Trophoblast cell (in vitro differentiated cells and primary cell): ENCODE measurements around the gene NME9.

Experiments
- DNase-seq, 2 donors: peaks; one replicate each; pipeline ENCODE4 v3.0.0-alpha.2; 2016
- H2AFZ ChIP-seq: 2 replicates; pipeline ENCODE4 v1.6.1; 2013; ENCODE audit warnings: low read length, moderate library complexity, mild to moderate bottlenecking; ENCODE audit not compliant: insufficient read depth, poor library complexity
- H2AK5ac ChIP-seq: 2 replicates; pipeline ENCODE4 v1.6.1; 2013; ENCODE audit warnings: mild to moderate bottlenecking, low read length
- H2BK120ac ChIP-seq: 2 replicates; pipeline ENCODE4 v1.6.1; 2013; ENCODE audit warnings: low read length, mild to moderate bottlenecking, moderate library complexity; ENCODE audit not compliant: insufficient read depth, poor library complexity
- H2BK12ac ChIP-seq: 2 replicates; pipeline ENCODE4 v1.6.1; 2013; ENCODE audit warnings: mild to moderate bottlenecking, low read length, moderate library complexity
- H2BK5ac ChIP-seq: 2 replicates; pipeline ENCODE4 v1.6.1; 2013; ENCODE audit warnings: low read length, low read depth, moderate library complexity, mild to moderate bottlenecking; ENCODE audit not compliant: poor library complexity
- H3K14ac ChIP-seq: 2 replicates; pipeline ENCODE4 v1.6.1; 2013; ENCODE audit warnings: mild to moderate bottlenecking, low read length
- H3K18ac ChIP-seq: 2 replicates; pipeline ENCODE4 v1.6.1; 2013; ENCODE audit warnings: mild to moderate bottlenecking, low read length
- H3K23ac ChIP-seq: 2 replicates; pipeline ENCODE4 v1.6.1; 2013; ENCODE audit warnings: low read length
- H3K27ac ChIP-seq: 2 replicates; pipeline ENCODE4 v1.5.1; 2013; ENCODE audit warnings: low read depth, mild to moderate bottlenecking, inconsistent platforms, low read length, moderate library complexity
- H3K27me3 ChIP-seq: 2 replicates; pipeline ENCODE4 v1.6.1; 2013; ENCODE audit warnings: inconsistent platforms, mild to moderate bottlenecking, low read length, moderate library complexity; ENCODE audit not compliant: insufficient read depth
- H3K36me3 ChIP-seq, 2 experiments: 1 replicate in 1 of 2; 2 replicates in 1 of 2; pipeline ENCODE4 v1.6.1; 2013; ENCODE audit warnings: low read length in 2 of 2, mild to moderate bottlenecking in 2 of 2, moderate library complexity in 1 of 2; ENCODE audit not compliant: insufficient read depth in 2 of 2, control insufficient read depth in 1 of 2
- H3K4ac ChIP-seq: 2 replicates; pipeline ENCODE4 v1.6.1; 2013; ENCODE audit warnings: low read depth, mild to moderate bottlenecking, low read length, moderate library complexity
- H3K4me1 ChIP-seq, 2 experiments: 1 replicate in 1 of 2; 2 replicates in 1 of 2; pipeline ENCODE4 v1.6.1; 2013; ENCODE audit warnings: low read length in 2 of 2, mild to moderate bottlenecking in 2 of 2, moderate library complexity in 1 of 2; ENCODE audit not compliant: insufficient read depth in 2 of 2, control insufficient read depth in 1 of 2
- H3K4me2 ChIP-seq: 2 replicates; pipeline ENCODE4 v1.6.1; 2013; ENCODE audit warnings: inconsistent platforms, mild to moderate bottlenecking, low read length, moderate library complexity
- H3K4me3 ChIP-seq: 2 replicates; pipeline ENCODE4 v1.5.1; 2013; ENCODE audit warnings: mild to moderate bottlenecking, low read depth, low read length, inconsistent platforms
- H3K79me1 ChIP-seq: one replicate; pipeline ENCODE4 v1.6.1; 2013; ENCODE audit warnings: low read length
- H3K79me2 ChIP-seq: 2 replicates; pipeline ENCODE4 v1.6.1; 2013; ENCODE audit warnings: low read length, mild to moderate bottlenecking; ENCODE audit not compliant: control insufficient read depth, insufficient read depth, poor library complexity
- H3K9ac ChIP-seq: 2 replicates; pipeline ENCODE4 v1.6.1; 2013; ENCODE audit warnings: mild to moderate bottlenecking, low read length
- H3K9me3 ChIP-seq: 2 replicates; pipeline ENCODE4 v1.6.1; 2013; ENCODE audit warnings: low read depth, mild to moderate bottlenecking, control low read depth, inconsistent platforms, low read length; ENCODE audit not compliant: insufficient read depth
- H4K12ac ChIP-seq: 2 replicates; pipeline ENCODE4 v1.6.1; 2013; ENCODE audit warnings: low read depth, mild to moderate bottlenecking, low read length, moderate library complexity
- H4K8ac ChIP-seq: 2 replicates; pipeline ENCODE4 v1.6.1; 2013; ENCODE audit warnings: low read depth, mild to moderate bottlenecking, low read length, moderate library complexity
- H4K91ac ChIP-seq: one replicate; pipeline ENCODE4 v1.6.1; 2013; ENCODE audit warnings: low read depth, mild to moderate bottlenecking, low read length, moderate library complexity
- WGBS: extraction: QIAGEN DNeasy Blood & Tissue Kit; methylation state at CpG from one replicate; pipeline ENCODE4 v1.1.7; 2013; ENCODE audit warnings: missing lambda C conversion rate; ENCODE audit not compliant: insufficient read length, insufficient coverage; ENCODE audit errors: extremely low coverage; 5-methylcytosine and 5-hydroxymethylcytosine counted together

The NME9 gene

DNA sequence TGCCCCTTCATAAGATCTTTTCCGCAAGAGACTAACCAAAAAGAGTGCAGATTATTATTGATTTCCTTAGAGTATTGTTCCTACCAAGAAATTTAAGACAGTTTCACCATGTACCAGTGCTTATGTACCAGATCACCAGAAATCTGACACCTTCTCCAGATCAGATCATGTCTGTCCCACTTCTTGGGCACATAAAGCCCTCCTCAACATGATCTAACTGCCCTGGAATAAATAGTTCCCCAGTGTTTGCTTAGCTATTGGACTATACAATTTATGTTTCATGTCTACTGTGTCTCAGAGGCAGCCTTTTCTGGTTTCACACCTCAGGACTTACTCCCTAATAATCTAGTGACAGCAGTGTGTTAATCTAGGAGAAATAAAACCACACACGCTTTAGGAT, 46.8 kb downstream of the NME9 start:
- Histone ChIP-seq H3K27me3 (no peaks in the 10 kb centered on the region), H2AFZ (no peak overlapping the region), H4K91ac (no peak overlapping the region), H2AK5ac (no peak overlapping the region), H3K79me1 (no peaks in the 10 kb centered on the region), H4K12ac (no peak overlapping the region), H2BK12ac (no peak overlapping the region), H4K8ac (no peak overlapping the region), H3K4ac (no peak overlapping the region), H2BK120ac (no peak overlapping the region), H3K4me3 (no peak overlapping the region), H2BK5ac (no peak overlapping the region), H3K23ac (no peak overlapping the region), H3K27ac (no peak overlapping the region), H3K79me2 (no peaks in the 10 kb centered on the region), H3K4me2 (no peak overlapping the region), H3K18ac (no peak overlapping the region), H3K9me3 (no peaks in the 10 kb centered on the region), H3K36me3 (peaks cover 4 to 12% of the 10 kb centered on the region in 2 experiments), H3K9ac (no peak overlapping the region), H3K14ac (no peak overlapping the region), H3K4me1 (peaks cover 6 to 7% of the 10 kb centered on the region in 2 experiments)
- DNase-seq: no peak
- WGBS: no CpG with 5 or more reads among the region's 2 CpGs

DNA sequence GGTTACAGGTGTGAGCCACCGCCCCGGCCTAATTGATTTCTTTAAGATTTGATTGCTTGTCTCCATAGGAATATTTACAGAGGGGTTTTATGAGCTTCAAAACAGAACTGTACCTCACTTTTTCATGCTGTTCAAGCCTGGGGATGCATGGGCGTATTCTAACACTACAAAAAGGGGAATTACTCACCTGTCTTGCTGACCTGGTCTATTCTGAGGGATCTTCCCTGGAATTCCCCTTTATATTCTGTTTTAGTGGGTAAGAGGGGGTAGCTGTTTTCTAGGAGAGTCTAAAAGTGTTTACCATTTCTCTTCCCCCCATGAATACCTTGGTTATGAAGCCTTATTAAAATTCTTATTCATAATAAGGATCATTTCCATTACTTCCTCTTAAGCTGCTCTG, 48.1 kb downstream of the NME9 start:
- no peak overlapping the region for H2BK120ac ChIP-seq
- no peaks in the 10 kb centered on the region for H3K27me3 ChIP-seq
- peaks cover 4 to 9% of the 10 kb centered on the region in 2 experiments for H3K36me3 ChIP-seq
- H2BK12ac ChIP-seq: no peak overlapping the region
- H2AK5ac ChIP-seq: no peak overlapping the region
- no peaks in the 10 kb centered on the region for H3K79me2 ChIP-seq
- H3K9ac ChIP-seq: no peak overlapping the region
- H3K4ac ChIP-seq: no peak overlapping the region
- H2BK5ac ChIP-seq: no peak overlapping the region
- H3K4me2 ChIP-seq: no peak overlapping the region
- DNase-seq: no peak
- H3K14ac ChIP-seq: no peak overlapping the region
- no peaks in the 10 kb centered on the region for H3K79me1 ChIP-seq
- no CpG with 5 or more reads among the region's 3 CpGs for WGBS
- H3K4me1 ChIP-seq: peaks cover 6 to 7% of the 10 kb centered on the region in 2 experiments
- H3K4me3 ChIP-seq: no peak overlapping the region
- no peak overlapping the region for H3K18ac ChIP-seq
- H4K12ac ChIP-seq: no peak overlapping the region
- no peak overlapping the region for H4K91ac ChIP-seq
- H3K23ac ChIP-seq: no peak overlapping the region
- peak overlapping the region; percentile 61 for H3K27ac ChIP-seq
- H4K8ac ChIP-seq: no peak overlapping the region
- no peak overlapping the region for H2AFZ ChIP-seq
- H3K9me3 ChIP-seq: no peaks in the 10 kb centered on the region

GRCh38 chr3:138271189-138271794, 58.4 kb downstream of the NME9 start:
- Histone ChIP-seq H4K91ac (no peak overlapping the region), H3K23ac (no peak overlapping the region), H3K4ac (no peak overlapping the region), H3K4me3 (no peak overlapping the region), H3K18ac (no peak overlapping the region), H3K9ac (no peak overlapping the region), H2AFZ (no peak overlapping the region), H3K79me2 (no peaks in the 10 kb centered on the region), H4K8ac (no peak overlapping the region), H3K79me1 (no peaks in the 10 kb centered on the region), H2BK120ac (no peak overlapping the region), H3K4me1 (no peaks in the 10 kb centered on the region), H2AK5ac (no peak overlapping the region), H2BK12ac (no peak overlapping the region), H3K14ac (no peak overlapping the region), H3K27ac (no peak overlapping the region), H3K27me3 (no peaks in the 10 kb centered on the region), H3K36me3 (peaks cover 3 to 7% of the 10 kb centered on the region in 2 experiments), H4K12ac (no peak overlapping the region), H2BK5ac (no peak overlapping the region), H3K9me3 (no peaks in the 10 kb centered on the region), H3K4me2 (no peak overlapping the region)
- DNase-seq: no peak
- no CpG with 5 or more reads among the region's 2 CpGs for WGBS

DNA sequence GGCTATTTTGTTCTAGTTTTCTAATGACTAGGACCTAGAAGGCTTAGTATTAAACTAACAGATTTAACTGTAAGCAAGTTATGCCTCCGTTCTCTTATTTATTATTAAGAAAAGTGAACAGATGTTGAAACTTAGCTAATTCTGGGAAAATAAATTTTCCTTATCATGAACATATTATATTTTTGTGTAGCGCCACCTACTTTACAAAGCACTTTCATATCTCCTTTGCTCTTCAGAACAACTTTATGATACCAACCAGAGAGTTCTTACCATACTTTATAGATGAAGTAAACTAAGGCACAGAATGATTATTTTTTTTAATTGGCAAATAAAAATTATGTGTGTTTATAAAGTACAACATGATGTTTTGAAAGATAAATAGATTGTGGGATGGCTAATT, 59.4 kb downstream of the NME9 start:
- H3K9ac ChIP-seq: no peak overlapping the region
- H2BK120ac ChIP-seq: no peak overlapping the region
- H3K79me2 ChIP-seq: no peaks in the 10 kb centered on the region
- no peak overlapping the region for H2AFZ ChIP-seq
- H4K12ac ChIP-seq: no peak overlapping the region
- H3K14ac ChIP-seq: no peak overlapping the region
- H2AK5ac ChIP-seq: no peak overlapping the region
- no peak overlapping the region for H4K8ac ChIP-seq
- H3K23ac ChIP-seq: no peak overlapping the region
- no peak overlapping the region for H3K4me3 ChIP-seq
- no CpG with 5 or more reads among the region's 2 CpGs for WGBS
- no peaks in the 10 kb centered on the region for H3K79me1 ChIP-seq
- peaks cover 3 to 7% of the 10 kb centered on the region in 2 experiments for H3K36me3 ChIP-seq
- no peak overlapping the region for H4K91ac ChIP-seq
- H3K18ac ChIP-seq: no peak overlapping the region
- H3K27ac ChIP-seq: no peak overlapping the region
- no peak overlapping the region for H3K4ac ChIP-seq
- H2BK5ac ChIP-seq: no peak overlapping the region
- no peak overlapping the region for H3K4me2 ChIP-seq
- H3K9me3 ChIP-seq: no peaks in the 10 kb centered on the region
- DNase-seq: no peak
- no peak overlapping the region for H2BK12ac ChIP-seq
- H3K27me3 ChIP-seq: no peaks in the 10 kb centered on the region
- H3K4me1 ChIP-seq: no peaks in the 10 kb centered on the region
